Measurements from ENCODE around the gene ASPA. TPM values are rescaled to one million over a fixed set of nuclear protein-coding genes. Genes with fewer than 3 reads are reported as not detected.

ASPA gene
- total and polyA plus RNA-seq, 12 donors = 0.26 to 2.9 (median 1.5) TPM

DNA sequence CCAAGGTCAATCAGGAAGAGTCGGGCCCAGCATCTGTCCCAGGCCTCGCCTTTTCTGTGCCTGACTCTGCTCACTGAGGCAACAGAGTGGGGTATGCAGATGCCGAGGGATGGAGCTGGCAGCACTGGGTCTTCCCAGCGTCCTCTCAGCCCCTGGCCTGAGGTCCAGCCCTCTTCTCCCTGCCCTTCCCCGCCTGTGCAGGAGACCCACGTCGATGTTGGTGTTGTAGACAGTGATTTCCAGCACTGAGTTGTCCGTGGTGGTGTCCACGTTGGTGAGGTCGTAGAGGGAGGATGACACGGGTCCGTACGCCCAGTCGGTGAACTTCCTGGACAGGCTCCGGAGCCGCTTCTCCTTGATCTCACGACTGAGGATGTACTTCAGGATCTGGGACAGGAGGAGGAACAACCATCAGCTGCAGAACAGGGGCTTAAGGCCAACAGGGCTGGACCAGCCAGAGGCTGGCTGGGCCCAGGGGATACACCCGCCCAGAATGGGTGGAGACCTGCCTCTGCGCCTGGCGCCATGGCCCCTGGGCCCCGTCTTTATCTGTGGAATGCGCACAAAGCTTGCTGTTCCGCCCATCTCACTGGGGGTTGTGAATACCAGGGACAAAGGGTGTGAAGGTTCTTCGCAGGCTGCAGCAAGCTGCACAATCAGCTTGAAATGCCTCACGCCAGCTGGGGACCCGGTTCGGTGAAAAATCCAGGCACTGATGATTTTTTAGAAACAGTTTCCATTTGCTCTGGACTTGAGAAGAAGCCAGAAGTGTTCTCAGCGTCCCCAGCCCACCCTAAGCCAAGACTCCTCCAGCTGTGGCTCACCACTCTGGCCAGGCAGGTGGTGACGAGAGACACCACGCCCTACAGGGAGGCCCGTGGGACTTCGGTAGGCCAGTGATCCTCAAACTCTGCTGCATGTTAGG, 54.3 kb downstream of the ASPA start:
- peak; percentile 68 to 81 for DNase-seq
- Histone ChIP-seq H3K9me3 (no peaks in the 10 kb centered on the region), H3K4me1 (peaks cover 0 to 36% (median 16%) of the 10 kb centered on the region in 9 donors), H3K4me3 (peak overlapping the region in 4 of 10 donors; percentile 5 to 29 (median 20)), H3K27ac (peak overlapping the region in 9 of 10 donors; percentile 19 to 85 (median 64)), H3K36me3 (no peaks in the 10 kb centered on the region), H3K27me3 (peaks cover 0 to 5% (median 0%) of the 10 kb centered on the region in 7 donors)
- ATAC-seq = peak; percentile 66 to 89 (median 85)
- TF ChIP-seq, protein P1, sequence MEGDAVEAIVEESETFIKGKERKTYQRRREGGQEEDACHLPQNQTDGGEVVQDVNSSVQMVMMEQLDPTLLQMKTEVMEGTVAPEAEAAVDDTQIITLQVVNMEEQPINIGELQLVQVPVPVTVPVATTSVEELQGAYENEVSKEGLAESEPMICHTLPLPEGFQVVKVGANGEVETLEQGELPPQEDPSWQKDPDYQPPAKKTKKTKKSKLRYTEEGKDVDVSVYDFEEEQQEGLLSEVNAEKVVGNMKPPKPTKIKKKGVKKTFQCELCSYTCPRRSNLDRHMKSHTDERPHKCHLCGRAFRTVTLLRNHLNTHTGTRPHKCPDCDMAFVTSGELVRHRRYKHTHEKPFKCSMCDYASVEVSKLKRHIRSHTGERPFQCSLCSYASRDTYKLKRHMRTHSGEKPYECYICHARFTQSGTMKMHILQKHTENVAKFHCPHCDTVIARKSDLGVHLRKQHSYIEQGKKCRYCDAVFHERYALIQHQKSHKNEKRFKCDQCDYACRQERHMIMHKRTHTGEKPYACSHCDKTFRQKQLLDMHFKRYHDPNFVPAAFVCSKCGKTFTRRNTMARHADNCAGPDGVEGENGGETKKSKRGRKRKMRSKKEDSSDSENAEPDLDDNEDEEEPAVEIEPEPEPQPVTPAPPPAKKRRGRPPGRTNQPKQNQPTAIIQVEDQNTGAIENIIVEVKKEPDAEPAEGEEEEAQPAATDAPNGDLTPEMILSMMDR (IDR thresholded peaks at IDR 0.05) = no peak
- intact Hi-C loops (cut with DNase I) = loop anchor here in 1 of 10 donors (10.0 kb wide), 1 partner anchor 135 kb away; the partner anchor contains the start of genes EMC6 and TAX1BP3
- WGBS, 2 donors = 27 to 29% methylated on average over 32 of the region's 32 CpGs

DNA sequence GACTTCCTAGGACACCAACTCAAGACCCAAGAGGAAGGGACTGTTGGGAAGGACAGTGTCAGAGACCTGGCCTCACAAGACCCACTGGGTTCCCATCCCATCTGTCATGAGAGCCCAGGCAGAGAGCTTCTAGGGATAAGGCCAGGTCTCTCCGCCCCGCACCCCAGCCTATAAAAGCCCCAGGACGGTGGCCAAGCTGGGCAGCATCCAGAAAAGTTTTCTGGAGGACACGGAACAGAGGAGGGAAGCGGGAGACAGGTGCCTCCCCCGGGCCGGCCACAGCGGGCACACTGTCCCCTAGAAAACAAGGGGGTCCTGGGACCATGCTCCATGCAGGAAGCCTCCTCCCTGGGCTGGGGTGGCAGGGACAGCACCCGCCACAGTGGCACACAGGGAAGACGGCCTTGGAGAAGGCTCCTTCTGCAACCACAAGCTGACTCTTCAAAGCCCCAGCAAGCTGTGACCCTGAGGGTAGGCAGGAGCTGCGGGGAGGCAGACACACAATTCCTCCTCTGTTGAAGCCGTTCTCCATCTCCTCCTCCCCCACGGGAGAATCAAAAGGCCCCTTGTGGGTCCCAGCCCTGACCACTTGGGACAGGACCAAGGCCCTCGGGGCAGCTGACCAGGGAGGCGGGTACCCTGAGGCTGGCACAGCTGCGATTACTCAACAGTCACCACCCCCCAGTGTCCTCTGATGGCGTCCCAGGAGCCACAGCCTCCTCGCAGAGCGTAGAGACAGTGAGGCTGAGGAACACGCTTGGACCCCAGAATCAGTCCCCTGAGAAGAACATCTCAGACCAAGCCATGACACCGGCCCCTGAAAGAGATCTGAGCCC, 55.7 kb downstream of the ASPA start:
- H3K4me1 ChIP-seq = peaks cover 0 to 36% (median 20%) of the 10 kb centered on the region in 9 donors
- no peaks in the 10 kb centered on the region for H3K9me3 ChIP-seq
- 64 to 65% methylated on average over 21 of the region's 21 CpGs for WGBS, 2 donors

DNA sequence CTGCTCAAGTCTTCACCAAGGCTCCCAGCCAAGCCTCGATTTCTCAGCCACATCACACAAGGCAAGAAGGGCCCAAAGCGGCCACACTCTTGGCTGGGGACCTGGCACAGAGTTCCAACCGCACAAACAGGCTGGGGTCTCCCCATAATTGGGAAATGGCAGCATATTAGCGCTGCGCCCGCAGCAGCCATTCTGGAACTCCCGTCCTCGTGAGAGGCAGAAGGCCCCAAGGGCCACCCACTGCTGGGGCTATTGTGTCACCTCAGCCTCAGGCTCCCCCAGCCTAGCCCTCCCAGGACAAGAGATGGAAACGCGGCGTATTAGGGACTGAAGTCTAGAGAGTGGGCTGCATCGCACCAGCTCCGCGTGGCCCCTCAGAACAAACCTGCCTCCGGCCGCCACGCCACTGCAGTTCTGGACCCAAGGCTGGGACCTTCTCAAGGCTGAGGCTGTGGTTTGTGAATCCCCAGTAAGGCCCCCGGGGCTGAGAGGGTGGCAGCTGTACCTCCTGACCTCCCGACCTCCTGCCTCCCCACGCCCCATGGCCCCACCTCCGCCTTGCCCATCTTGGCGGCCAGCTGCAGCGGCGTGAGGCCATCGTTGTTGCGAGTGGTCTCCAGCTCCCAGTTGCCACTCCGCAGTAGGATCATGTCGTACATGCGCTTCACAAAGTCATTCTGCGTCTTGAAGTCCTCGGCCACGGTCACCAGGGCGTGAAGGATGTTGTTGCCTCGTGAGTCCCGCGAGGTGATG, 56.5 kb downstream of the ASPA start:
- Histone ChIP-seq H3K27ac (peak overlapping the region in 3 of 10 donors; percentile 64 to 71 (median 67)), H3K9me3 (no peaks in the 10 kb centered on the region), H3K4me3 (no peak overlapping the region), H3K36me3 (no peaks in the 10 kb centered on the region), H3K27me3 (peaks cover 0 to 5% (median 0%) of the 10 kb centered on the region in 7 donors), H3K4me1 (peaks cover 0 to 36% (median 20%) of the 10 kb centered on the region in 9 donors)
- no peak for ATAC-seq
- TF ChIP-seq, protein P1 (IDR thresholded peaks at IDR 0.05) = no peak
- WGBS, 2 donors = 91% methylated on average over 35 to 36 of the region's 36 CpGs
- intact Hi-C loops (cut with DNase I) = loop anchor here in 1 of 10 donors (10.0 kb wide), 1 partner anchor 133 kb away; the partner anchor contains the start of genes EMC6 and TAX1BP3
- DNase-seq = no peak

More for the DNA sequence above, 55.7 kb downstream of the ASPA start:
- TF ChIP-seq, protein P1 (IDR thresholded peaks at IDR 0.05) = no peak
- Histone ChIP-seq H3K36me3 (no peaks in the 10 kb centered on the region), H3K27me3 (peaks cover 0 to 5% (median 0%) of the 10 kb centered on the region in 7 donors), H3K27ac (peak overlapping the region in 7 of 10 donors; percentile 44 to 85 (median 64)), H3K4me3 (no peak overlapping the region)
- peak in 4 of 8 donors; percentile 3 to 29 (median 16) for ATAC-seq
- peak; percentile 40 to 50 for DNase-seq
- intact Hi-C loops (cut with DNase I) = loop anchor here in 1 of 10 donors (10.0 kb wide), 1 partner anchor 133 kb away; the partner anchor contains the start of genes EMC6 and TAX1BP3
